Measurements from ENCODE around the gene NAA10.

Gene NAA10

GRCh38 chrX:153966841-153967535 is 32.2 kb upstream of the NAA10 start:
- DNase-seq, result no peak

GRCh38 chrX:153966283-153966688 is 31.4 kb upstream of the NAA10 start:
- no peak for DNase-seq

GRCh38 chrX:153965406-153965805 is 30.6 kb upstream of the NAA10 start:
- no peak for DNase-seq

GRCh38 chrX:153964105-153964504 is 29.3 kb upstream of the NAA10 start:
- DNase-seq, result no peak

- no peak for DNase-seq
Measured at GRCh38 chrX:153963546-153963945, 28.7 kb upstream of the NAA10 start.

GRCh38 chrX:153961292-153961691 is 26.5 kb upstream of the NAA10 start:
- no peak for DNase-seq

- DNase-seq, result no peak
Measured at GRCh38 chrX:153960786-153961185, 25.9 kb upstream of the NAA10 start.

GRCh38 chrX:153960077-153960476 is 25.2 kb upstream of the NAA10 start:
- no peak for DNase-seq

GRCh38 chrX:153959649-153960048 is 24.8 kb upstream of the NAA10 start:
- no peak for DNase-seq

- no peak for DNase-seq
Measured at GRCh38 chrX:153958605-153959004, 23.8 kb upstream of the NAA10 start.

- DNase-seq, result no peak
Measured at GRCh38 chrX:153957224-153957623, 22.4 kb upstream of the NAA10 start.

GRCh38 chrX:153956044-153956907 is 21.4 kb upstream of the NAA10 start:
- no peak for DNase-seq

- no peak for DNase-seq
Measured at GRCh38 chrX:153955228-153955732, 20.4 kb upstream of the NAA10 start.

GRCh38 chrX:153954558-153955227 is 19.9 kb upstream of the NAA10 start:
- DNase-seq, result no peak

GRCh38 chrX:153953892-153954557 is 19.2 kb upstream of the NAA10 start:
- DNase-seq, result no peak

- DNase-seq, result no peak
Measured at GRCh38 chrX:153953342-153953830, 18.5 kb upstream of the NAA10 start.

- no peak for DNase-seq
Measured at GRCh38 chrX:153952373-153953026, 17.7 kb upstream of the NAA10 start.

GRCh38 chrX:153951683-153952372 is 17.0 kb upstream of the NAA10 start:
- no peak for DNase-seq

GRCh38 chrX:153950127-153950526 is 15.3 kb upstream of the NAA10 start:
- no peak for DNase-seq

- no peak for DNase-seq
Measured at GRCh38 chrX:153948847-153949805, 14.3 kb upstream of the NAA10 start.
